ENCODE measurements around the gene PFDN6. TPM values are rescaled to one million over a fixed set of nuclear protein-coding genes. Genes with fewer than 3 reads are reported as not detected.

Gene PFDN6
- total RNA-seq, 1 experiment from 2014 or later: 85.8 TPM

DNA sequence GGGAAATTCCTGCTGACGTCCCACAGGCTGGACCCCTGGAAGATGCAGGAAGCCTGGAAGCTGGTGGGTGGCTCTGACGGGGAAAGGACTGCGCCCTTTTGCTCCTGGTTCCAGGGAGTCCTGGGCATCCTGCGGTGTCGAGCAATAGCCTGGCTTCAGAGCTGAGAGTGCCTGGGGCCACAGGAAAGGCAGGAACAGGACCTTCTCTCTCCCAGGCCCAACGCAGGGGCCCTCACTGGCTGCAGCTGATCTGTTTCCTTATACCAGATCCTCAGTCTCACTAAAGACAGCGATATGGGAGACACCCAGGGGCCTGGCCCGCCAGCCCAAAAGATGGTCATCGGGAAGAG lies 11.0 kb upstream of the PFDN6 start:
- H4K8ac ChIP-seq (replicated peaks; ENCODE audit: insufficient read length, low read depth, low read length): no peak overlapping the region
- H4K91ac ChIP-seq (ENCODE audit: insufficient read length, low read depth, low read length): no peak overlapping the region
- H2BK5ac ChIP-seq (ENCODE audit: insufficient read length, low read length): no peak overlapping the region
- no peak for DNase-seq
- H2BK15ac ChIP-seq (ENCODE audit: low read depth, low read length): no peak overlapping the region
- no peak overlapping the region for H2BK20ac ChIP-seq (ENCODE audit: low read depth, low read length, poor library complexity, severe bottlenecking)
- no peak overlapping the region for H2AFZ ChIP-seq (ENCODE audit: low read length)
- H3K4me1 ChIP-seq (ENCODE audit: insufficient read depth, low read length): no peaks in the 10 kb centered on the region; the same call in 1 of the 2 replicates
- no peak overlapping the region for H4K5ac ChIP-seq (ENCODE audit: insufficient read length, low read depth, low read length)
- H3T11ph ChIP-seq (ENCODE audit: low read length): no peak overlapping the region
- no peaks in the 10 kb centered on the region for H4K20me1 ChIP-seq (ENCODE audit: control insufficient read depth, insufficient read depth, insufficient read length)
- Mint-ChIP-seq H3K27me3 (ENCODE audit: low read depth) (no peaks in the 10 kb centered on the region), H3K36me3 (ENCODE audit: insufficient read depth in 1 of 3, low read depth in 3 of 3) (peaks cover 30 to 79% (median 56%) of the 10 kb centered on the region in 3 experiments), H3K4me3 (peak overlapping the region in 1 of 2 experiments; percentile 92; a peak in 3 of 5 replicates), H3K9me3 (no peaks in the 10 kb centered on the region), H3K4me1 (peaks cover 37 to 42% of the 10 kb centered on the region in 2 experiments), H3K27ac (peak overlapping the region in 2 of 3 experiments; percentile 24 to 74; a peak in 1 of 7 replicates)
- H3K9me3 ChIP-seq (ENCODE audit: control insufficient read depth, low read depth, low read length): no peaks in the 10 kb centered on the region
- no peak overlapping the region for H2BK120ac ChIP-seq (ENCODE audit: low read depth, low read length, poor library complexity, severe bottlenecking)
- no peak overlapping the region for H3K14ac ChIP-seq (ENCODE audit: insufficient read depth, low read length)
- no CpG with 5 or more reads among the region's 9 CpGs for WGBS (ENCODE audit: extremely low coverage, insufficient read length, low lambda C conversion rate)
- peaks cover 9% of the 10 kb centered on the region; the same call in 1 of the 2 replicates for H3K79me2 ChIP-seq (ENCODE audit: insufficient read depth, low read length)
- H2AK5ac ChIP-seq (ENCODE audit: insufficient read length, low read length): no peak overlapping the region
- H3K4ac ChIP-seq (ENCODE audit: low read depth, low read length): no peak overlapping the region
- no peak overlapping the region for H3K23ac ChIP-seq (ENCODE audit: insufficient read length, low read depth, low read length)
- no peak overlapping the region for H2BK12ac ChIP-seq (ENCODE audit: insufficient read length, low read depth, low read length)
- no peak overlapping the region for H3K27ac ChIP-seq (ENCODE audit: insufficient read length, low read depth, low read length)
- peak overlapping the region; percentile 85 for H3K4me2 ChIP-seq (ENCODE audit: insufficient read depth, insufficient read length, low read length)
- H3K23me2 ChIP-seq (ENCODE audit: insufficient read length, low read depth, low read length, poor library complexity, severe bottlenecking): peaks cover 9% of the 10 kb centered on the region
- no peak overlapping the region for H3K56ac ChIP-seq (ENCODE audit: insufficient read length, low read depth, low read length)
- no peak overlapping the region for H3K18ac ChIP-seq (ENCODE audit: insufficient read length, low read depth, low read length)
- H3K9ac ChIP-seq (ENCODE audit: extremely low read depth, insufficient read length, low read length): no peak overlapping the region
- TF ChIP-seq, protein P1, sequence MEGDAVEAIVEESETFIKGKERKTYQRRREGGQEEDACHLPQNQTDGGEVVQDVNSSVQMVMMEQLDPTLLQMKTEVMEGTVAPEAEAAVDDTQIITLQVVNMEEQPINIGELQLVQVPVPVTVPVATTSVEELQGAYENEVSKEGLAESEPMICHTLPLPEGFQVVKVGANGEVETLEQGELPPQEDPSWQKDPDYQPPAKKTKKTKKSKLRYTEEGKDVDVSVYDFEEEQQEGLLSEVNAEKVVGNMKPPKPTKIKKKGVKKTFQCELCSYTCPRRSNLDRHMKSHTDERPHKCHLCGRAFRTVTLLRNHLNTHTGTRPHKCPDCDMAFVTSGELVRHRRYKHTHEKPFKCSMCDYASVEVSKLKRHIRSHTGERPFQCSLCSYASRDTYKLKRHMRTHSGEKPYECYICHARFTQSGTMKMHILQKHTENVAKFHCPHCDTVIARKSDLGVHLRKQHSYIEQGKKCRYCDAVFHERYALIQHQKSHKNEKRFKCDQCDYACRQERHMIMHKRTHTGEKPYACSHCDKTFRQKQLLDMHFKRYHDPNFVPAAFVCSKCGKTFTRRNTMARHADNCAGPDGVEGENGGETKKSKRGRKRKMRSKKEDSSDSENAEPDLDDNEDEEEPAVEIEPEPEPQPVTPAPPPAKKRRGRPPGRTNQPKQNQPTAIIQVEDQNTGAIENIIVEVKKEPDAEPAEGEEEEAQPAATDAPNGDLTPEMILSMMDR (conservative IDR thresholded peaks at IDR 0.05): no peak
- no peaks in the 10 kb centered on the region for H3K27me3 ChIP-seq (ENCODE audit: insufficient read depth, low read length)
- H3K79me1 ChIP-seq (ENCODE audit: insufficient read depth, low read depth, low read length, poor library complexity, severe bottlenecking): no peaks in the 10 kb centered on the region

All from H9 (cell line).